ENCODE measurements around the gene ATF2. TPM values are rescaled to one million over a fixed set of nuclear protein-coding genes. Genes with fewer than 3 reads are reported as not detected.

ATF2 gene
- total RNA-seq, 1 donor from 2014 or later, result 63.3 TPM

- Mint-ChIP-seq H3K27ac (ENCODE audit: unreplicated experiment) (no peak overlapping the region), H3K4me3 (ENCODE audit: unreplicated experiment) (no peak overlapping the region), H3K4me1 (ENCODE audit: unreplicated experiment) (peaks cover 13% of the 10 kb centered on the region), H3K36me3 (ENCODE audit: low read depth, unreplicated experiment) (peaks cover 8% of the 10 kb centered on the region), H3K27me3 (ENCODE audit: unreplicated experiment) (peaks cover 2% of the 10 kb centered on the region), H3K9me3 (ENCODE audit: unreplicated experiment) (no peaks in the 10 kb centered on the region)
- DNase-seq (ENCODE audit: low spot score), result no peak
- TF ChIP-seq CTCF (IDR thresholded peaks at IDR 0.05; ENCODE audit: unreplicated experiment), result no peak
These were observed 15.8 kb downstream of the ATF2 start for GRCh38 chr2:175152242-175152641.

GRCh38 chr2:175151791-175152190 lies 16.2 kb downstream of the ATF2 start:
- H3K27ac Mint-ChIP-seq (ENCODE audit: unreplicated experiment), result no peak overlapping the region
- no peaks in the 10 kb centered on the region for H3K9me3 Mint-ChIP-seq (ENCODE audit: unreplicated experiment)
- H3K27me3 Mint-ChIP-seq (ENCODE audit: unreplicated experiment), result peaks cover 2% of the 10 kb centered on the region
- H3K4me3 Mint-ChIP-seq (ENCODE audit: unreplicated experiment), result no peak overlapping the region
- no peak for DNase-seq (ENCODE audit: low spot score)
- H3K4me1 Mint-ChIP-seq (ENCODE audit: unreplicated experiment), result peaks cover 9% of the 10 kb centered on the region
- TF ChIP-seq CTCF (IDR thresholded peaks at IDR 0.05; ENCODE audit: unreplicated experiment), result no peak
- peaks cover 8% of the 10 kb centered on the region for H3K36me3 Mint-ChIP-seq (ENCODE audit: low read depth, unreplicated experiment)

GRCh38 chr2:175147186-175147585 lies 20.8 kb downstream of the ATF2 start:
- TF ChIP-seq CTCF (IDR thresholded peaks at IDR 0.05; ENCODE audit: unreplicated experiment), result no peak
- Mint-ChIP-seq H3K27me3 (ENCODE audit: unreplicated experiment) (peaks cover 2% of the 10 kb centered on the region), H3K36me3 (ENCODE audit: low read depth, unreplicated experiment) (peaks cover 12% of the 10 kb centered on the region), H3K9me3 (ENCODE audit: unreplicated experiment) (no peaks in the 10 kb centered on the region), H3K4me1 (ENCODE audit: unreplicated experiment) (no peaks in the 10 kb centered on the region), H3K27ac (ENCODE audit: unreplicated experiment) (no peak overlapping the region), H3K4me3 (ENCODE audit: unreplicated experiment) (no peak overlapping the region)
- DNase-seq (ENCODE audit: low spot score), result no peak

GRCh38 chr2:175143678-175144077 lies 24.3 kb downstream of the ATF2 start:
- peaks cover 7% of the 10 kb centered on the region for H3K36me3 Mint-ChIP-seq (ENCODE audit: low read depth, unreplicated experiment)
- H3K27me3 Mint-ChIP-seq (ENCODE audit: unreplicated experiment), result no peaks in the 10 kb centered on the region
- H3K9me3 Mint-ChIP-seq (ENCODE audit: unreplicated experiment), result no peaks in the 10 kb centered on the region
- no peak for TF ChIP-seq CTCF (IDR thresholded peaks at IDR 0.05; ENCODE audit: unreplicated experiment)
- DNase-seq (ENCODE audit: low spot score), result no peak
- no peaks in the 10 kb centered on the region for H3K4me1 Mint-ChIP-seq (ENCODE audit: unreplicated experiment)
- no peak overlapping the region for H3K27ac Mint-ChIP-seq (ENCODE audit: unreplicated experiment)
- H3K4me3 Mint-ChIP-seq (ENCODE audit: unreplicated experiment), result no peak overlapping the region

GRCh38 chr2:175143191-175143590 lies 24.8 kb downstream of the ATF2 start:
- no peak for TF ChIP-seq CTCF (IDR thresholded peaks at IDR 0.05; ENCODE audit: unreplicated experiment)
- no peak overlapping the region for H3K27ac Mint-ChIP-seq (ENCODE audit: unreplicated experiment)
- H3K36me3 Mint-ChIP-seq (ENCODE audit: low read depth, unreplicated experiment), result peaks cover 7% of the 10 kb centered on the region
- H3K9me3 Mint-ChIP-seq (ENCODE audit: unreplicated experiment), result no peaks in the 10 kb centered on the region
- no peak overlapping the region for H3K4me3 Mint-ChIP-seq (ENCODE audit: unreplicated experiment)
- no peaks in the 10 kb centered on the region for H3K27me3 Mint-ChIP-seq (ENCODE audit: unreplicated experiment)
- DNase-seq (ENCODE audit: low spot score), result no peak
- no peaks in the 10 kb centered on the region for H3K4me1 Mint-ChIP-seq (ENCODE audit: unreplicated experiment)
